GM23338 (cell line): ENCODE data around the gene ELOF1. TPM values are rescaled to one million over a fixed set of nuclear protein-coding genes. Genes with fewer than 3 reads are reported as not detected.
A peak's percentile ranks its signal among the peaks of the same experiment; 100 is the strongest.

Source experiments
- ATAC-seq: fragments of 200-7000 bp; cut with Tn5 transposase; 3 replicates; pipeline ENCODE4 v1.9.1; 2020
- DNase-seq: peaks from one replicate; pipeline ENCODE4 v3.0.0-alpha.2; 2015; ENCODE audit warnings: low spot score
- H2AFZ ChIP-seq: fragments of 200-600 bp; sonication (generic); 2 replicates; pipeline ENCODE4 v1.8.0; 2016; ENCODE audit warnings: antibody characterized with exemption, mild to moderate bottlenecking, moderate library complexity
- H3F3A ChIP-seq: fragments of 200-600 bp; sonication (generic); replicated peaks from 2 replicates; pipeline ENCODE4 v1.8.0; 2017; ENCODE audit warnings: antibody characterized with exemption, mixed run types, low read depth
- H3K27ac ChIP-seq: fragments of 200-600 bp; sonication (generic); 2 replicates; pipeline ENCODE4 v1.6.1; 2016; ENCODE audit warnings: low read depth
- H3K27me3 ChIP-seq: fragments of 200-600 bp; sonication (generic); 2 replicates; pipeline ENCODE4 v1.8.0; 2016; ENCODE audit warnings: mild to moderate bottlenecking, mixed run types, moderate library complexity; ENCODE audit not compliant: insufficient read depth
- H3K36me3 ChIP-seq: fragments of 200-600 bp; sonication (generic); 2 replicates; pipeline ENCODE4 v1.8.0; 2016; ENCODE audit warnings: mild to moderate bottlenecking; ENCODE audit not compliant: insufficient read depth
- H3K4me1 ChIP-seq: fragments of 200-600 bp; sonication (generic); 2 replicates; pipeline ENCODE4 v1.8.0; 2016; ENCODE audit warnings: mild to moderate bottlenecking, moderate library complexity; ENCODE audit not compliant: insufficient read depth
- H3K4me2 ChIP-seq: fragments of 200-600 bp; sonication (generic); 2 replicates; pipeline ENCODE4 v1.7.1; 2017; ENCODE audit warnings: mixed run types
- H3K4me3 ChIP-seq: fragments of 200-600 bp; sonication (generic); 2 replicates; pipeline ENCODE4 v1.6.1; 2016; ENCODE audit warnings: mixed run types
- H3K79me2 ChIP-seq: fragments of 200-600 bp; sonication (generic); replicated peaks from 2 replicates; pipeline ENCODE4 v1.8.0; 2017; ENCODE audit warnings: mild to moderate bottlenecking; ENCODE audit not compliant: insufficient read depth
- H3K9me2 ChIP-seq: fragments of 200-600 bp; sonication (generic); 2 replicates; pipeline ENCODE4 v1.8.0; 2017; ENCODE audit not compliant: insufficient read depth
- H4K20me1 ChIP-seq: fragments of 200-600 bp; sonication (generic); replicated peaks from 2 replicates; pipeline ENCODE4 v1.8.0; 2017; ENCODE audit warnings: mild to moderate bottlenecking; ENCODE audit not compliant: insufficient read depth
- H3K27ac Mint-ChIP-seq: 2 replicates; pipeline ENCODE4 v1.8.0; 2020; ENCODE audit warnings: inconsistent platforms, mild to moderate bottlenecking, moderate library complexity, mixed read lengths
- H3K27me3 Mint-ChIP-seq: 3 replicates; pipeline ENCODE4 v1.8.0; 2022; ENCODE audit warnings: low read depth, mild to moderate bottlenecking, moderate library complexity, mixed read lengths, inconsistent platforms; ENCODE audit not compliant: insufficient read depth, poor library complexity
- H3K36me3 Mint-ChIP-seq: 3 replicates; pipeline ENCODE4 v1.8.0; 2021; ENCODE audit warnings: low read depth, mild to moderate bottlenecking, inconsistent platforms, moderate library complexity, mixed read lengths
- H3K4me1 Mint-ChIP-seq: 3 replicates; pipeline ENCODE4 v1.8.0; 2020; ENCODE audit warnings: mild to moderate bottlenecking, inconsistent platforms, mixed read lengths
- H3K4me3 Mint-ChIP-seq: 3 replicates; pipeline ENCODE4 v1.8.0; 2021; ENCODE audit warnings: moderate library complexity, mild to moderate bottlenecking, inconsistent platforms, mixed read lengths
- H3K9me3 Mint-ChIP-seq: 3 replicates; pipeline ENCODE4 v1.8.0; 2020; ENCODE audit warnings: moderate library complexity, mild to moderate bottlenecking, inconsistent platforms, mixed read lengths
- CTCF ChIP-seq, 2 experiments: fragments of 200-600 bp in 1 of 2; sonication (generic) in 1 of 2; conservative IDR thresholded peaks; 2 replicates each; pipeline versions ENCODE4 v1.5.1 to v1.6.1; 2016 to 2017; ENCODE audit warnings: antibody characterized with exemption in 2 of 2, low read depth in 2 of 2, mild to moderate bottlenecking in 2 of 2, moderate library complexity in 1 of 2
- EZH2 ChIP-seq: fragments of 200-600 bp; sonication (generic); IDR thresholded peaks from one replicate; pipeline ENCODE4 v1.8.0; 2017; ENCODE audit warnings: antibody characterized with exemption, mild to moderate bottlenecking, low read depth; ENCODE audit not compliant: unreplicated experiment
- ZNF462 ChIP-seq: fragments of 250-450 bp; sonication (Bioruptor Pico); IDR thresholded peaks from 2 replicates; pipeline ENCODE4 v1.5.0; 2020; ENCODE audit warnings: mild to moderate bottlenecking, moderate library complexity
- polyA plus RNA-seq: library from polyadenylated mRNA; unstranded; fragments of >200 nt; fragmentation: Nextera tagmentation; extraction: Ambion mirVana; gene quantifications from 2 replicates; pipeline ENCODE4 v1.2.1, GENCODE V29; 2016
- total RNA-seq: library from RNA; depleted of rRNA; stranded (reverse); fragments of >200 nt; shearing (Covaris generic); gene quantifications from 2 replicates; pipeline ENCODE4 v1.2.3, GENCODE V29; 2014

Gene ELOF1
- total and polyA plus RNA-seq, 2 experiments from 2014 or later = 73.3 to 103 TPM

- H2AFZ ChIP-seq = 0 out of 2 replicates have a peak overlapping the region, but pooled peaks have one; percentile 38
- Mint-ChIP-seq H3K27me3 (peaks cover 11% of the 10 kb centered on the region), H3K4me3 (no peak overlapping the region), H3K9me3 (no peaks in the 10 kb centered on the region), H3K4me1 (no peaks in the 10 kb centered on the region), H3K36me3 (no peaks in the 10 kb centered on the region), H3K27ac (no peak overlapping the region)
- H3K36me3 ChIP-seq = no peaks in the 10 kb centered on the region
- ATAC-seq = peak; percentile 53
- H3K4me2 ChIP-seq = no peak overlapping the region
- TF ChIP-seq CTCF (conservative IDR thresholded peaks at IDR 0.05; ENCODE audit: low read depth in 2 of 2) (peak in 1 of 2 experiments; percentile 14; a peak in 1 of 4 replicates), EZH2 (no peak), ZNF462 (CRISPR knock-in tag) (no peak)
- DNase-seq = no peak
- no peaks in the 10 kb centered on the region for H3K79me2 ChIP-seq
- no peaks in the 10 kb centered on the region for H3K9me2 ChIP-seq
- no peaks in the 10 kb centered on the region for H3F3A ChIP-seq
- H3K27me3 ChIP-seq = no peaks in the 10 kb centered on the region
- H4K20me1 ChIP-seq = no peaks in the 10 kb centered on the region
- H3K27ac ChIP-seq = no peak overlapping the region
- no peaks in the 10 kb centered on the region for H3K4me1 ChIP-seq
- no peak overlapping the region for H3K4me3 ChIP-seq
Observed at GRCh38 chr19:11587975-11588631, 29.1 kb upstream of the ELOF1 start.
